CD4-positive, CD25-positive, alpha-beta regulatory T cell (primary cell): ENCODE measurements around the gene ZNF518B. TPM values are rescaled to one million over a fixed set of nuclear protein-coding genes. Genes with fewer than 3 reads are reported as not detected.
A peak's percentile ranks its signal among the peaks of the same experiment; 100 is the strongest.

Experiments
- ATAC-seq, 2 donors: fragments of 150-1000 bp; cut with Tn5 transposase; one replicate each; pipeline ENCODE4 v1.10.0; 2021; ENCODE audit warnings: low read depth in 2 of 2, moderate number of reproducible peaks in 2 of 2, moderate library complexity in 1 of 2
- DNase-seq, 3 donors: peaks; one replicate each; pipeline versions ENCODE4 v3.0.0 to v3.0.0-alpha.2; 2012 to 2022; ENCODE audit warnings: mixed read lengths in 1 of 3
- H3K27ac ChIP-seq: one replicate; pipeline ENCODE4 v1.7.0; 2013; ENCODE audit warnings: mild to moderate bottlenecking, low read length; ENCODE audit not compliant: insufficient read depth, poor library complexity, severe bottlenecking
- H3K27me3 ChIP-seq: one replicate; pipeline ENCODE4 v1.7.0; 2013; ENCODE audit warnings: low read length; ENCODE audit not compliant: control insufficient read depth, insufficient read depth
- H3K36me3 ChIP-seq: one replicate; pipeline ENCODE4 v1.7.0; 2013; ENCODE audit warnings: mild to moderate bottlenecking, low read length, moderate library complexity; ENCODE audit not compliant: control insufficient read depth, insufficient read depth
- H3K4me1 ChIP-seq: 2 replicates; pipeline ENCODE4 v1.7.0; 2013; ENCODE audit warnings: mild to moderate bottlenecking, low read length; ENCODE audit not compliant: insufficient read depth, control insufficient read depth, poor library complexity, severe bottlenecking
- H3K4me3 ChIP-seq: one replicate; pipeline ENCODE4 v1.7.0; 2013; ENCODE audit warnings: low read depth, mild to moderate bottlenecking, low read length, moderate library complexity
- H3K9me3 ChIP-seq, 2 experiments: 1 replicate in 1 of 2; 2 replicates in 1 of 2; pipeline ENCODE4 v1.7.0; 2013; ENCODE audit warnings: low read length in 2 of 2, mild to moderate bottlenecking in 1 of 2, moderate library complexity in 1 of 2; ENCODE audit not compliant: control insufficient read depth in 2 of 2
- H3K27ac Mint-ChIP-seq, 3 donors: one replicate each; pipeline ENCODE4 v1.8.0; 2020 to 2022; ENCODE audit warnings: mild to moderate bottlenecking in 3 of 3, mixed read lengths in 3 of 3, moderate library complexity in 2 of 3
- H3K27me3 Mint-ChIP-seq: one replicate; pipeline ENCODE4 v1.8.0; 2022; ENCODE audit warnings: mild to moderate bottlenecking, mixed read lengths
- H3K36me3 Mint-ChIP-seq: one replicate; pipeline ENCODE4 v1.8.0; 2020; ENCODE audit warnings: mixed read lengths
- H3K4me1 Mint-ChIP-seq, 4 donors: one replicate each; pipeline ENCODE4 v1.8.0; 2020 to 2022; ENCODE audit warnings: mixed read lengths in 4 of 4, mild to moderate bottlenecking in 1 of 4
- H3K4me3 Mint-ChIP-seq, 4 donors: one replicate each; pipeline ENCODE4 v1.8.0; 2020 to 2022; ENCODE audit warnings: mild to moderate bottlenecking in 4 of 4, mixed read lengths in 4 of 4, moderate library complexity in 3 of 4
- H3K9me3 Mint-ChIP-seq, 7 donors: one replicate each; pipeline ENCODE4 v1.8.0; 2020 to 2022; ENCODE audit warnings: mixed read lengths in 7 of 7, mild to moderate bottlenecking in 3 of 7, moderate library complexity in 2 of 7
- polyA plus RNA-seq, 4 donors: library from polyadenylated mRNA; unstranded; fragments of 300-500 nt; fragmentation: Illumina TruSeq; gene quantifications; one replicate each; pipeline ENCODE4 v1.2.3, GENCODE V29; 2021
- total RNA-seq: library from RNA; stranded (reverse); gene quantifications from one replicate; pipeline ENCODE4 v1.2.3, GENCODE V29; 2022

The ZNF518B gene, protein sequence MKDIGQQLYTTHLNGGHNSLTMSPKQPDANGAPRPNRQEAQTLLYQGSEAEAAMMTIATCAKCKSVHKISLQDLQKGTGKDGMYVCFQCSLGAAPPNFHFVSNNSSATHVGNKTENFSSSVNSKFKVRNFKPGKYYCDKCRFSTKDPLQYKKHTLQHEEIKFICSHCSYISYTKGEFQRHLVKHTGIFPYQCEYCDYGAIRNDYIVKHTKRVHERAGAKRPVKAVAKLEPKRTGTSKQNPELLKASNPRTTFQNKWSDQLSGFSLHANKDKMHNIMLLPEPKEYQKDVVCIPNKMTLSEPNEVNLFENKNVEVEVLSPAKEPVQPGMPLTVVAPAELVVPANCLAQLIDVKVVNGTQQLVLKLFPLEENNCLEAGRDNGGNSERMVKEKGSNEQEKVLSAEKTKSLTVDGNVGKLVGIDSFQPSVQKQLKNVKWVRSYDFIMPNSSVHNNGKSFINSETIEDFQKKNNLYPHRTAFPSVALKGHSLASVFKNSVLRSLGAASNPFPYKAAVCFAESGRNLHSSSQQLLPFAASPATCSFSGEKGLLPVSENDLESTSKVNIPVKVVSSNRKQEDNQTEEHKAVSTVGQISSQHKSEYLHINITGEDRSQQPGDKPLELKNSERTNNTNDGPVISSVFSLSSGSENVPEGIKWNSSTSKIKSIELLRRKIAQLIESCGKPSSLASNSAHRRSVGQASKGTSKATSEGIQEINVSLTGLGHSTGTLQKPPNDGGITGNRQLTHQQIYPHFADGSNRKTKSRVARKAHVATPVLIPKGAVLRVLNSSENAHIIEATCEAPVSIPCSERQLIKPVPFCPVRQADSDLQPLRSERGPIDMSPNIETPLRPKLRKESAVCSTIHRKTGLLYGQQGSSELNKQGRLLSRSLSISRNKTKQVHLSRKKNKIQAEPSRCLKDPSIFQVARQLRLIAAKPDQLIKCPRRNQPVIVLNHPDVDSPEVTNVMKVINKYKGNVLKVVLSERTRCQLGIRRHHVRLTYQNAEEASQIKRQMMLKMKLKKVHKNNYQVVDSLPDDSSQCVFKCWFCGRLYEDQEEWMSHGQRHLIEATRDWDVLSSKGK
- total RNA-seq (22.9 TPM), polyA plus RNA-seq (10 to 100 TPM in 3 of 4 donors, 1 to 10 TPM in 1; 9.0 to 18.4 (median 10.9) TPM)

- peaks cover 28% of the 10 kb centered on the region for H3K36me3 Mint-ChIP-seq
- ATAC-seq (peak; percentile 65 to 77), DNase-seq (peak; percentile 68 to 86 (median 82))
- Histone ChIP-seq H3K27me3 (peaks cover 4% of the 10 kb centered on the region), H3K4me1 (peaks cover 14% of the 10 kb centered on the region), H3K27ac (peak within 1 kb of the TSS; percentile 58), H3K9me3 (peaks cover 0 to 2% of the 10 kb centered on the region in 2 experiments), H3K4me3 (peak within 1 kb of the TSS; percentile 61), H3K36me3 (peaks cover 16% of the 10 kb centered on the region)
- H3K27me3 Mint-ChIP-seq, result peaks cover 22% of the 10 kb centered on the region
- peak within 1 kb of the TSS; percentile 78 to 88 (median 81) for H3K27ac Mint-ChIP-seq
- H3K9me3 Mint-ChIP-seq, result peaks cover 0 to 11% (median 4%) of the 10 kb centered on the region in 7 donors
- peak within 1 kb of the TSS; percentile 91 to 97 (median 92) for H3K4me3 Mint-ChIP-seq
- H3K4me1 Mint-ChIP-seq, result peaks cover 18 to 49% (median 29%) of the 10 kb centered on the region in 4 donors
Observed at GRCh38 chr4:10457255-10457801, at the start of gene ZNF518B. Gene ZNF518B, minus strand, starts transcription at chr4:10457426. Its CDS starts 11,098 bp downstream, at chr4:10446328.

GRCh38 chr4:10506077-10506476 lies 48.9 kb upstream of the ZNF518B start:
- Mint-ChIP-seq H3K27ac (peak overlapping the region in 1 of 3 donors; percentile 82), H3K27me3 (peaks cover 4% of the 10 kb centered on the region), H3K4me1 (peaks cover 0 to 4% (median 0%) of the 10 kb centered on the region in 4 donors), H3K9me3 (peaks cover 0 to 7% (median 3%) of the 10 kb centered on the region in 7 donors), H3K4me3 (no peak overlapping the region), H3K36me3 (no peaks in the 10 kb centered on the region)
- Histone ChIP-seq H3K4me1 (no peaks in the 10 kb centered on the region), H3K27me3 (no peaks in the 10 kb centered on the region), H3K9me3 (peaks cover 0 to 2% of the 10 kb centered on the region in 2 experiments), H3K36me3 (no peaks in the 10 kb centered on the region), H3K4me3 (no peak overlapping the region), H3K27ac (no peak overlapping the region)
- no peak for DNase-seq
- ATAC-seq, result no peak

DNA sequence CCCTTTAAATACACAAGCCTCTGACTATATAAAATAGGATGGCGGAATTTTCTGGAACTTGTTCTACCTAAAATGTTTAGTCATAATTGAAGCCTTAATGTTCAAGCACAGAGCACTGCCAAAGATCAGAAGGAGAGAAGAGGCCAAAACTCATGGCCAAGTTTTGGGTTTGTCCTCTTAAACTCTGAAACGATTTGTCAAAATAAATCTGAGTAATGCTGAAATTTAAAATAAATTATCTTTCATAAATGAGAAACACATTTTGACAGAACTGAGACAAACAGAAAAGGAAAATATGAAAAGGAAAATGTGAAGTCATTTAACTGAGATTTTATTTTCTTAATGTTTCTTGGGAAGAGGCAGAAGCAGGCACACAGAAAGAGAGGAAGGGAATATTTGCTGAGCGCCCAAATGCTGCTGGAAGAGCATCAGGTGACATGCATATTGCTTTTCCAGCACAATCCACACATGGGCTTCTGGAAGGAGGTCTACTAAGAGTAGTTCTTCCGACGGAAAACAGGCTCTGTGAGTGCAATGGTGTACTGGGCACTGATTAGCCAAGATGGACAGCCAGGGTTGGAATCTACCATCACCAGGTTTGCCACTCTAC lies 47.4 kb upstream of the ZNF518B start:
- H3K9me3 ChIP-seq, result peaks cover 0 to 2% of the 10 kb centered on the region in 2 experiments
- H3K4me3 ChIP-seq, result no peak overlapping the region
- H3K4me1 ChIP-seq, result no peaks in the 10 kb centered on the region
- Mint-ChIP-seq H3K27ac (no peak overlapping the region), H3K27me3 (peaks cover 4% of the 10 kb centered on the region), H3K36me3 (no peaks in the 10 kb centered on the region), H3K4me3 (no peak overlapping the region), H3K9me3 (peaks cover 0 to 7% (median 3%) of the 10 kb centered on the region in 7 donors), H3K4me1 (peaks cover 0 to 4% (median 0%) of the 10 kb centered on the region in 4 donors)
- ATAC-seq (no peak), DNase-seq (no peak)
- H3K27ac ChIP-seq, result no peak overlapping the region
- no peaks in the 10 kb centered on the region for H3K27me3 ChIP-seq
- no peaks in the 10 kb centered on the region for H3K36me3 ChIP-seq

- H3K36me3 Mint-ChIP-seq, result no peaks in the 10 kb centered on the region
- no peak for DNase-seq
- H3K4me1 ChIP-seq, result no peaks in the 10 kb centered on the region
- no peak for ATAC-seq
- peaks cover 0 to 4% (median 0%) of the 10 kb centered on the region in 4 donors for H3K4me1 Mint-ChIP-seq
- H3K9me3 ChIP-seq, result peaks cover 0 to 2% of the 10 kb centered on the region in 2 experiments
- peaks cover 0 to 7% (median 3%) of the 10 kb centered on the region in 7 donors for H3K9me3 Mint-ChIP-seq
- H3K27ac ChIP-seq, result no peak overlapping the region
- H3K27ac Mint-ChIP-seq, result peak overlapping the region in 1 of 3 donors; percentile 30
- no peak overlapping the region for H3K4me3 ChIP-seq
- no peaks in the 10 kb centered on the region for H3K27me3 ChIP-seq
- peaks cover 4% of the 10 kb centered on the region for H3K27me3 Mint-ChIP-seq
- H3K36me3 ChIP-seq, result no peaks in the 10 kb centered on the region
- no peak overlapping the region for H3K4me3 Mint-ChIP-seq
Observed at GRCh38 chr4:10502717-10503116, 45.5 kb upstream of the ZNF518B start.

- peaks cover 0 to 3% (median 0%) of the 10 kb centered on the region in 7 donors for H3K9me3 Mint-ChIP-seq
- no peak overlapping the region for H3K4me3 Mint-ChIP-seq
- Histone ChIP-seq H3K27ac (no peak overlapping the region), H3K27me3 (no peaks in the 10 kb centered on the region), H3K9me3 (no peaks in the 10 kb centered on the region), H3K4me1 (no peaks in the 10 kb centered on the region), H3K36me3 (no peaks in the 10 kb centered on the region), H3K4me3 (no peak overlapping the region)
- H3K27ac Mint-ChIP-seq, result no peak overlapping the region
- H3K36me3 Mint-ChIP-seq, result no peaks in the 10 kb centered on the region
- H3K27me3 Mint-ChIP-seq, result no peaks in the 10 kb centered on the region
- H3K4me1 Mint-ChIP-seq, result no peaks in the 10 kb centered on the region
- ATAC-seq (no peak), DNase-seq (no peak)
Observed at GRCh38 chr4:10500776-10501175, 43.5 kb upstream of the ZNF518B start.

GRCh38 chr4:10496200-10496599 lies 39.0 kb upstream of the ZNF518B start:
- H3K4me3 ChIP-seq, result no peak overlapping the region
- no peak overlapping the region for H3K4me3 Mint-ChIP-seq
- no peaks in the 10 kb centered on the region for H3K4me1 ChIP-seq
- no peaks in the 10 kb centered on the region for H3K36me3 Mint-ChIP-seq
- H3K27ac Mint-ChIP-seq, result peak overlapping the region in 1 of 3 donors; percentile 16
- H3K9me3 ChIP-seq, result no peaks in the 10 kb centered on the region
- H3K27me3 Mint-ChIP-seq, result no peaks in the 10 kb centered on the region
- no peaks in the 10 kb centered on the region for H3K27me3 ChIP-seq
- ATAC-seq (no peak), DNase-seq (no peak)
- no peaks in the 10 kb centered on the region for H3K36me3 ChIP-seq
- peaks cover 0 to 2% (median 0%) of the 10 kb centered on the region in 7 donors for H3K9me3 Mint-ChIP-seq
- peaks cover 0 to 4% (median 0%) of the 10 kb centered on the region in 4 donors for H3K4me1 Mint-ChIP-seq
- H3K27ac ChIP-seq, result no peak overlapping the region

DNA sequence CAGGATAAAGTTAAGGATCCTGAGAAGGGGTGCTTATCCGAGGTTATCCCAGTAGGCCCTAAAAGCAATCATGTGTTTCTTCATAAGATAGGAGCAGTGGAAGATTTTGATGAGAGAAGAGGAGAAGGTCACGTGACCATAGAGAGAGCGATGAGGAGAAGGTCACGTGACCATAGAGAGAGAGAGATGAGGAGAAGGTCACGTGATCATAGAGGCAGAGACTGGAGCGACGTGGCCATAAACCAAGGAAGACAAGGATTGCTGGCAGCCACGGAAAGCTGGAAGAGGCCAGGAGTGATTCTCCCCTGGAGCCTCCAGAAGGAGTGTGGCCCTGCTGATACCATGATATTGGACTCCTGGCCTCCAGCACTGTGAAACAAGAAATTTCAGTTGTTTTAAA lies 38.4 kb upstream of the ZNF518B start:
- no peaks in the 10 kb centered on the region for H3K27me3 Mint-ChIP-seq

More for the DNA sequence above, 38.4 kb upstream of the ZNF518B start:
- H3K27ac Mint-ChIP-seq, result no peak overlapping the region
- H3K4me3 Mint-ChIP-seq, result no peak overlapping the region
- Histone ChIP-seq H3K9me3 (no peaks in the 10 kb centered on the region), H3K4me3 (no peak overlapping the region), H3K4me1 (no peaks in the 10 kb centered on the region), H3K27ac (no peak overlapping the region), H3K27me3 (no peaks in the 10 kb centered on the region), H3K36me3 (no peaks in the 10 kb centered on the region)
- DNase-seq (no peak), ATAC-seq (no peak)
- no peaks in the 10 kb centered on the region for H3K36me3 Mint-ChIP-seq
- peaks cover 0 to 4% (median 0%) of the 10 kb centered on the region in 4 donors for H3K4me1 Mint-ChIP-seq
- peaks cover 0 to 2% (median 0%) of the 10 kb centered on the region in 7 donors for H3K9me3 Mint-ChIP-seq
